Hematopoietic multipotent progenitor cell treated with erythropoietin and hydrocortisone succinate and interleukin-3 and kit ligand, for 6 days (in vitro differentiated cells): ENCODE measurements around the gene FABP7.
"Not testable (repeated sequence)": the region's sequence is repeated elsewhere in the genome, so short reads cannot be mapped to it uniquely, and the experiment has no call there.

Experiments
- DNase-seq: peaks from one replicate; pipeline ENCODE4 v3.0.0-alpha.2; 2015

FABP7 gene

GRCh38 chr6:122779667-122780066 lies at the start of gene FABP7:
FABP7 (plus strand) TSS chr6:122779716; CDS start chr6:122779795, 79 bp downstream.
- no peak for DNase-seq

DNA sequence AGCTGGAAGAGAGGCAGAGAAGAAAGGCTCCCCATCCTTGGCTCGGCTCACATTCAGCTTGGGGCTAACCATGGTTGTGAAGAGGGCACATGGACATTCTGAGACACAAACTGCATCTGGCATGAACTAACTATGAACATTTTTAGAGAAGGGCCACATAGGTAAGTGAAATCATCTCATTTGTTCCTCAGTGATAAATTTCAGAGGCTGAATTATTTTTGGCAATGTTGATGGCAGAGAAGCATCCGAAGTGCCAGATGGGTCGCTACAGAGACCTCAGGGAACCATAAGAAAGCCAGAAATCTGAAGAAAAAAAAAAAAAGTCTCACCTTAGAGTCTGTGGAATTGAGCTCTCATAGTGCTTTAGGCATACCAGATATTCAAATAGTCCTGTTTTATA lies 49.2 kb upstream of the FABP7 start:
- DNase-seq = no peak

DNA sequence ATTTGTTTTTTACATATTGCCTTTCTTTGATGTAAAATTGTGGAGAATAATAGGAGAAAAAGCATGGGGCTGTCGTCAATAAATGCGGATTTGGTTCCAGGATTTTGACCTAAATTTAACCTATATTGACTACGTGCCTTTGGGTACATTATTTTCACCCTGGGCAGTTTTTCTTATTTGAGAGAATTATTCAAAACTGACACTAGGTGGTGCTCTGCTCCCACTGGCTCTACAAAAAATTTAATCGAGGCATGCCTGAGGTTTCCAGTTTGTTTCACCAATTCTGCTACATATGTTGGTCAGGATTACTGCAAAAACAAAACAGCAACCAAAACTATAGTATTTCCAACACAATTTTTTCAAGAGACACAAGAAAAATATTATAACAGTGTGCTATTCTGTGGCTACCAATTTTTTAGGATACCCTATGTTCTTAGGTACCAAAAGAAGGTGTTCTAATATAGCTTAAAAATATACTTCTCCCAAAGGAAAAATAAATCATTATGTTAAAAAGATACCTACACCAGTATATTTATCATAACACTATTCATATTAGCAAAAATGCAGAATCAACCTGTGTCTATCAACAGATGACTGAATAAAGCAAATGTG lies 48.6 kb upstream of the FABP7 start:
- peak; percentile 73 for DNase-seq

- no peak for DNase-seq
These were observed 46.3 kb upstream of the FABP7 start for GRCh38 chr6:122733259-122733658.

GRCh38 chr6:122734529-122735395 lies 44.8 kb upstream of the FABP7 start:
- no peak for DNase-seq

DNA sequence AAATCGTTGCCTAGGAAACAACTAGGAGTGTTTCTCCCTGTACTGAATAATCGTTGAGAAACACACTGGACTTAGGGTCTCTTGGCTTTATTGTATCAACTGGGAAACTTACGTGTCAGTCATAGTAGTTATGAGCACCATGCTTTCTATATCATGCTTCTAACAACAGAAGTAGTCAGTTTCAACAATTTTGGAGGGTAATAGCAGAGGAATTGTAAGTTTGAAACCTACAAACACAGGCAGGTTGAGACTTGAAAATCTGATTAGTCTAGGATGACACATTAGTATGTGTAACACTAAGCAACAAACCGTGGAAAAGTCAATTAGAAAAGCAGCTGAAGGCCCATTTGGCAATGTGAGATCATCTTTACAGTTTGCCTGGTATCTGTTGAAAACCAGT lies 43.9 kb upstream of the FABP7 start:
- DNase-seq = no peak

DNA sequence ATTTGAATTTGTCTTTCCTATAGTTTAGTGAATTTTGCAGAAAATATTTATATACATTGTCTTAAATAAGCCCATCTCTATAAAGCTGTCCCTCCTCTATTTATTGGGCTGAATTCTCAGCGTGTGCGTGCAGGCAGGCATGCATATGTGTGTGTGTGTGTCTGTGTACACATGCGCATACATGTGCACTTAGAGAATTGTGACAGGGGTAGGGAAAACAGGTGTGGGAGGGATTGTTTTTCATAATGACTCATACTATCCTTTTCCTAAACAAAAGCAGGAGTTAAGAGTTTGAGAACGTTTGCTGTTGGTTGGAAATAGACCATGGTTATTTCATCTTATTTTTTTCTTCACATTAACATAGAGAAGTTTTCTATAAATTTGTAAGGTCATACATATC lies 43.4 kb upstream of the FABP7 start:
- no peak for DNase-seq

DNA sequence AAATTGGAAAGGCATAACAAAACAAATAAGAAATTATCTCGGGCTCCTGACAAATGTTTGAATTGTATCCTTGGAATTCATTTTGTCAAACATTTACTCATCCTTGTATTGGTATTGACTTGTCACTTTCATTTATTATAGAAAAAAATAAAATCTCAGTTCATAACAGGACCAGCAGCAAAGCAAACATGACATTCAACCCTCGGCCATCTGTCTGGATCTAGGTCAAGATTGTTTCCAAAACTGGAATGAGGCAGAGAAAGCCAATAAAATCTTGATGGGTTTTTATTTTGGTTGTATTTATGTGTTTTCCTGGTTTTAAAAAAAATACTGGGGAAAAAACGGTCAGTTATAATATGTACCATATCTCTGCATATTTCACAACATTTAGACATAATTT lies 42.9 kb upstream of the FABP7 start:
- DNase-seq = no peak

DNA sequence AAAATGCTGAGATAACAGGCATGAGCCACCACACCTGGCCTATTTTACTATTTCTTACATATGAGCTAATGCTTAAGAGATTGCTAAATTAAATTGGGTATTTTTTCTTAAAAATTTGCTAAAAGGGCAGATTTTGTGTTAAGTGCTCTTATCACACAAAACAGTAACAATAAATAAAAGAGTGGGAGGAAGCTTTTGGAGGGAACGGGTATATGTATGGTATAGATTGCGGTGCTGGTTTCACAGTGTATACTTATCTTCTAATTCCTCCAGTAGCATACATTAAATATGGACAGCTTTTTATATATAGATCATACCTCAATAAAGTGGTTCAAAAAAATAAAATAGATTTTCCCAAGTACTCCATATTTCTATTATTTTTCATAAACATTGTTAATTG lies 39.4 kb upstream of the FABP7 start:
- DNase-seq = peak; percentile 24

- peak; percentile 54 for DNase-seq
These were observed 38.6 kb upstream of the FABP7 start for GRCh38 chr6:122740936-122741335.

- peak; percentile 25 for DNase-seq
These were observed 35.3 kb upstream of the FABP7 start for GRCh38 chr6:122744247-122744646.

DNA sequence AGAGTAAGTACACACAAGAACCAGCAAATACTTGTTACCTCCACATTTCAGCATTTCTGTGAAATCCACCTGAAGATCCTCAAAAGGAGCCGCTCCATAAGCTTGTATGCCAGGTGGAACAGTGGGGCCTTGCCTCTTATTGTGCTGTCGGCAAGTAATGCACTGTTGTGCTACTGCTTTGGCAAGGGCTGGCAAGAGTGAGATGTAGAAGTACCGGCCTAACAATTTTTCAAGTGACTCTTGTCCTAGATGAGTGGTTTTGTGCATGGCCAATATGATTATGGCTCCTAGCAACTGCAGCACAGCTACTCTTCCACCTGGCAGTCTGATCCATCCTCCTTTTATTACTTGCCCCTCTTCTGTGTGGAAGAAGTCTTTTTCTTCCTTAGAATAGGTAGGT lies 34.7 kb upstream of the FABP7 start:
- not testable (repeated sequence) for DNase-seq

- no peak for DNase-seq
These were observed 32.8 kb upstream of the FABP7 start for GRCh38 chr6:122746688-122747087.

- DNase-seq = peak; percentile 59
These were observed 31.9 kb upstream of the FABP7 start for GRCh38 chr6:122747573-122747972.

GRCh38 chr6:122748945-122749344 lies 30.6 kb upstream of the FABP7 start:
- not testable (repeated sequence) for DNase-seq

- peak; percentile 7 for DNase-seq
These were observed 30.0 kb upstream of the FABP7 start for GRCh38 chr6:122749451-122750050.

GRCh38 chr6:122751326-122751725 lies 28.2 kb upstream of the FABP7 start:
- no peak for DNase-seq

DNA sequence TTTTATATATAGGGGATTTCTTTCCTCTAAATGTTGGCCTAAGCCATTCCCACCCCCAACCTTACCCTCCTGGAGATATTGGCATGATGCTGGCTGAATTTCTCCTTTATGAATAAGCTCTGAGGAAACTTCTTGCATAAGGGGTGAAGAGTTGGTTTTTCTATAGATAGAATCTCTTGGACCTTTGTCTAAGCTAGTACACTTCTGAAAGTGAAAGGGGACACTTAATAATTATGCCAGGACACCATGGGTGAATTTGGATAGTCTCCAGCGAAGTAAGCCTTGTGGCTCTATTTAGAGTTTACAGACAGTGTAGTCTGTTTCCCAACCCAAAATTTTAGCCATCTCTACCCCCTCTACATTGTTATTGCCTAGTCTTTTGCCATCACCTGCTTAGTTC lies 27.1 kb upstream of the FABP7 start:
- DNase-seq = no peak

- DNase-seq = peak; percentile 10
These were observed 26.4 kb upstream of the FABP7 start for GRCh38 chr6:122753000-122753687.

- no peak for DNase-seq
These were observed 25.8 kb upstream of the FABP7 start for GRCh38 chr6:122753688-122754056.

DNA sequence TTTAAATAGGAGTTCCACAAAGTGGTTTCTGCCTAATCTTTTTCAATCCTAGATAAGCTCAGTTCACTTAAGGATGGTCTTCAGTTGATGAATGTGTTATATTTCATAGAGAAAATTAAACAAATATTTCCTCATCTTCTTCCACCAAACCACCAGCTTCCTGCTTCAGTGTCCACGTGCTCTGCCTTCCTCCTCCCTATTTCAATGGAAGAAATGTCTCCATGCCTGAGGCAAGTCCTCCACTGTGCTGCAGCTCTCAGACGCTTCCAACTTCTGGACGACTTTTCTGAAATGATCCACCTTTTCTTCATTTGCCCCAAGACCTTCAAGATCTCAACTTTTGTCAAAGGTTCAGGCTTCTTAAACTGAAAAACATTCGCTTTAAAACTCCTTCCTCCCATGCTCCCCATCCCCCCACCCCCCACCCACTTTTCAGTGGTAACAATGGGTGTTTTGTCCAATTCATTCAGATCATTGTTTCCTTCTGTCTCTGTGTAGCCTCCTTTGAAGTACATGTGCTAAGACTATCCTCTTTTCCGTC lies 25.3 kb upstream of the FABP7 start:
- DNase-seq = no peak

GRCh38 chr6:122755901-122756300 lies 23.6 kb upstream of the FABP7 start:
- DNase-seq = no peak

GRCh38 chr6:122758927-122759334 lies 20.6 kb upstream of the FABP7 start:
- DNase-seq = no peak
